PC-9 (cell line): ENCODE measurements around the gene ZBTB7C.

Source experiments
- CTCF ChIP-seq: fragments of 200-600 bp; sonication (generic); conservative IDR thresholded peaks from 2 replicates; pipeline ENCODE4 v1.6.1; 2017; ENCODE audit warnings: mixed run types, antibody characterized with exemption, mild to moderate bottlenecking, moderate library complexity
- EZH2 ChIP-seq: fragments of 200-600 bp; sonication (generic); IDR thresholded peaks from 2 replicates; pipeline ENCODE4 v1.8.0; 2017; ENCODE audit warnings: antibody characterized with exemption, low read depth

GRCh38 chr18:48306838-48307237 lies 102.3 kb downstream of the ZBTB7C start:
- no peak for TF ChIP-seq CTCF
- no peak for TF ChIP-seq EZH2
